Midbrain (tissue), 1 donor: ENCODE measurements around the gene PKDREJ.
"Not testable (repeated sequence)": the region's sequence is repeated elsewhere in the genome, so short reads cannot be mapped to it uniquely, and the experiment has no call there.

Experiments
- DNase-seq: peaks from one replicate; lab custom pipeline; 2025; lab: John Stamatoyannopoulos, UW

PKDREJ gene, protein sequence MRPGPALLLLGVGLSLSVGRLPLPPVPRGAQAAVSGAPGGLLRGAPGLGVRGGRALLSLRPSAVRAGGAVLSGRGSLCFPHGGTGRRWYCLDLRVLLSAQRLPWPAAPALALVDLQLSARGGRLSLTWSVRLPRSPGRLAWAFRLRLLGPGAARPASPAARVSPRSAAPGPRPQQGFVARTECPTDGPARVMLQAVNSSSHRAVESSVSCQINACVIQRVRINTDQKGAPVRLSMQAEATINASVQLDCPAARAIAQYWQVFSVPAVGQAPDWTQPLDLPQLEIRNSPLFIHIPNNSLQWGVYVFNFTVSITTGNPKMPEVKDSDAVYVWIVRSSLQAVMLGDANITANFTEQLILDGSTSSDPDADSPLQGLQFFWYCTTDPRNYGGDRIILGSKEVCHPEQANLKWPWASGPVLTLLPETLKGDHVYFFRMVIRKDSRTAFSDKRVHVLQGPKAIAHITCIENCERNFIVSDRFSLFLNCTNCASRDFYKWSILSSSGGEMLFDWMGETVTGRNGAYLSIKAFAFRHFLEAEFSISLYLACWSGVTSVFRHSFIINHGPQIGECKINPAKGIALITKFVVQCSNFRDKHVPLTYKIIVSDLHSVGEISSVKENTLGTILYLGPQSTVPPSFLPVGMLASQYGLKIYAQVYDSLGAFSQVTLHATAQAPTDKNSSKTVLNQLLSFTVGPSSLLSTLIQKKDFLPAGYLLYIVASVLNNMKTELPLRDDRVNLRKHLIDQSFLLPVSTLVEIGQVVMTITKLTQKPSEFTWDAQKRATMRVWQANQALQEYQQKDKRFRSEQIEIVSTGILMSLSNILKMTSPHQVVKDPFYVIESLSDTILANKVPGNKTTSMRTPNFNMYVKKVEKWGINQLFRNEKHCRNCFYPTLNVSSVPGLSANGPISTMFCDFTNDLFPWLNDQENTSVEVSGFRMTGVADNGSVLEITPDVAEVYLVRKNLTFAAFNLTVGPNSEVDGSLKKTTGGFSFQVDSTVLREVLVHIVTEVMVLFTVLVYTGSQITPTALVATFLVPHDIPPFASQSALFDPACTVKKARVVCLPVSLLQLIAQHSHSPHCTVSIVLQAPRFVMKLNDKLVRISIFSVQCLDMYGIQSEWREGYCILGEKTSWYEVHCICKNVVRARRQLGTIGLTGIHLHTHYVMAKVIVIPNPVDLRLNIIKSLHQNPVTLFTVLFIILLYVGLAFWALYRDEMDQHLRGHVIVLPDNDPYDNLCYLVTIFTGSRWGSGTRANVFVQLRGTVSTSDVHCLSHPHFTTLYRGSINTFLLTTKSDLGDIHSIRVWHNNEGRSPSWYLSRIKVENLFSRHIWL (N-terminal part only)

DNA sequence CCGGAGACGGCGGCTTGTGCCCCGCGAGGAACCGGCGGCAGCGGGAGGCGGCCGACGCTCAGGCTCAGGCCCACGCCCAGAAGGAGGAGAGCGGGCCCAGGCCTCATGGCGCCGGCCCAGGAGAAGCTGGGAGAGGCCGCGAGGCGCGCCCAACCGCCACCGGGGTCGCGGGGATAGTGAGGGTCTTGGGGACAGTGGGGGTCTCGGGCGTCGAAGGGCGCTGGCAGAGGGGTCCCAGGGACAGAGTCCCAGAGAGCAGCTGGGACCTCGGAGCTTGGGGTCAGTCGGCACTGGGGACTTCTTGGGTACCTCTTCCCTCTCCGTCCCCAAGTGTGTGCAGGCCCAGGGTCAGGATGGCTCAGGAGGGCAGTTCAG lies at the start of gene PKDREJ:
Gene PKDREJ (minus strand): TSS at position 128 of the 375 bp plus-strand sequence. CDS start 21 bp downstream, at position 107.
- DNase-seq: no peak

DNA sequence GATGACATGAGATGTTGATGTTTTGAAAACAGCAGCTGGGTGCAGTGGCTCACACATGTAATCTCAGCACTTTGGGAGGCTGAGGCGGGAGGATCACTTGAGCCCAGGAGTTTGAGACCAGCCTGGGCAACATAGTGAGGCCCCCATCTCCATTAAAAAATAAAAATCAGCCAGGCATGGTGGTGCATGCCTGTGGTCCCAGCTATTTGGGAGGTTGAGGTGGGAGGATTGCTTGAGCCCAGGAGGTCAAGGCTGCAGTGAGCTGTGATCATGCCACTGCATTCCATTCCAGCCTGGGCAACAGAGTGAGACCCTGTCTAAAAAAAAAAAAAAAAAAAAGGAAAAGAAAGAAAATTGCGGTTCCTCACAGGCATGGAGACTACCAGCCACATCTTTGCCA lies 49.7 kb upstream of the PKDREJ start:
- DNase-seq: not testable (repeated sequence)

DNA sequence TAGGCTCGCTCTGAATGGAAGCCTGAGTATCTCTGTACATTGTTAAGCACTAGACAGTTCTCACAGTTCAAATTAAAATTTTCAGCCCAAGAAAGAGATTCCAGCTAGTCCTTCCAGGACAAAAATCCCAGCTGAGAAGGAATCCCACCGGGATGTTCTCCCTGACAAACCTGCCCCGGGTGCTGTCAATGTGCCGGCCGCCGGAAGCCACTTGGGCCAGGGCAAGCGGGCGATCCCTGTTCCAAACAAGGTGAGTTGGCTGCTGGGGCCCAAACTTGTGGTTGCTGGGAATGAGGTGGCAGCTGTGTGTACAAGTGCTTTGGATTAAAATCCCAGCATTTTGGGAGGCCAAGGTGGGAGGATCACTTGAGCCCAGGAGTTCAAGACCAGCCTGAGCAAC lies 48.9 kb upstream of the PKDREJ start:
- DNase-seq: no peak

DNA sequence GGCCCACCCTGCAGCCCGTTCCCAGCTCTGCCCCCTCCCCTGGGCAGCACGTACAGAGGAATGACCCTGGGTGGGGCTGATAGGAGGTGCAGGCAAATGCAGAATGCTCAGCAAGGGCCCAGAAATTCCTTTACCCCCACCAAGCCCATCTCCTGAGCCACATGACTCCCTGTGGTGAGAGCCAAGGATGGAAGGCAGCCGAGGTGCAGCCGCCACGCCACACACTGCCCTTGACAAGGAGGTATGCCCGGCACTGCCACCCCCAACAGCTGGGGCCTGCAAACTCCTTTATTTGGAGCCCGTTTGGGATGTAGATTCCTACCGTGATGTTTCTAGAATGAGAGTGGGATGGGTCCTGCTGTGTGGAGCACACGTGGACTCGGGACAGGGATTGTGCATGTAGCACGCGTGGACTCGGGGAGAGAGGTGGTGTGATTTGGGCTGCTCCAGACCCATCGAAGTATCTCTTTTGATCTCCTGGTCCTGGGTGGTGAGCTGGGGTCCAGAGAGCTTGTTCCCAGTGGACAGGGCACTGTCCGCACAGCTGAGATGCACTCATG lies 46.5 kb upstream of the PKDREJ start:
- no peak for DNase-seq

DNA sequence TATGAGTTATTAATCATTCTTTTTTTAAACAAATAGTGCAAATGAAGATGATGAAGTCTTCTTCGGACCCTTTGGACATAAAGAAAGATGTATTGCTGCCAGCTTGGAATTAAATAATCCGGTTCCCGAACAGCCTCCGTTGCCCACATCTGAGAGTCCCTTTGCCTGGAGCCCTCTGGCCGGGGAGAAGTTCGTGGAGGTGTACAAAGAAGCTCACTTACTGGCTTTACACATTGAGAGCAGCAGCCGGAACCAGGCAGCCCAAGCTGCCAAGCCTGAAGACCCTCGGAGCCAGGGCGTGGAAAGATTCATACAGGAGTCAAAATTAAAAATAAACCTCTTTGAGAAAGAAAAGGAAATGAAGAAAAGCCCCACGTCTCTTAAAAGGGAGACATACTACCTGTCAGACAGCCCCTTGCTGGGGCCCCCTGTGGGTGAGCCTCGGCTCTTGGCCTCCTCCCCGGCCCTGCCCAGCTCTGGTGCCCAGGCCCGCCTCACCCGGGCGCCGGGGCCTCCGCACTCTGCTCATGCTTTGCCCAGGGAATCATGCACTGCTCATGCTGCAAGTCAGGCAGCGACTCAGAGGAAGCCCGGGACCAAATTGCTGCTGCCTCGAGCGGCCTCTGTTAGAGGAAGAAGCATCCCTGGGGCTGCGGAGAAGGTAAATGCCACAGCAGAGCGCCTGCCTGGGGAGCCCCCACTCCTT lies 45.3 kb upstream of the PKDREJ start:
- no peak for DNase-seq

DNA sequence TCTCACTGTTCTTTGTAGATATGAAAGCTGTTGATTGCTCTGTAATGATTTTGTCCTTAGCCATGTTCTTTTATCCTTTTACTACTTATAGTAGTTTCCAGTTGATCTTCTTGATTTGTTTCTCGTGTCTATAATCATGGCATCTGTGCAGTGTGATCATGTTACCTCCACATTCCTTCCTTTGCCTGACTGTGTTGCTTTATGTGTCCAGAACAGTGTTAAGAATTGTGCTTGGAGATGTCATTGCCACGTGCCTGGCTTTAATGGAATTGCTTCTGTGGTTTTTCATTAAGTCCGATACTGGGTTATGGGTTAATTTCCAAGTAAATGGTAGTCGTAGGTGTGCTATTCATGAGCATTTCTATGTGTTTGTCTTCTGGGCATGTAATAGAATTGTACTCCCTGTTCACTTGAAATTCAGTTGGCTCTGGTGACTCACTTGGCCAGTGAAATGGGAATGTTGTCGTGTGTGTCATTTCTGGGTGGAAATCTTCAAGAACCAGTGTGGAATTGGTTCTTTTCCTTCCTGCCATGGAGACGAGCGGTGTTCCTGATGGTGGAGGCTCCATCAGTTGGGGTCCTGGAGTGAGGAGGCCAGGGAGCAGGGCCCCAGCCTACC lies 40.3 kb upstream of the PKDREJ start:
- no peak for DNase-seq

DNA sequence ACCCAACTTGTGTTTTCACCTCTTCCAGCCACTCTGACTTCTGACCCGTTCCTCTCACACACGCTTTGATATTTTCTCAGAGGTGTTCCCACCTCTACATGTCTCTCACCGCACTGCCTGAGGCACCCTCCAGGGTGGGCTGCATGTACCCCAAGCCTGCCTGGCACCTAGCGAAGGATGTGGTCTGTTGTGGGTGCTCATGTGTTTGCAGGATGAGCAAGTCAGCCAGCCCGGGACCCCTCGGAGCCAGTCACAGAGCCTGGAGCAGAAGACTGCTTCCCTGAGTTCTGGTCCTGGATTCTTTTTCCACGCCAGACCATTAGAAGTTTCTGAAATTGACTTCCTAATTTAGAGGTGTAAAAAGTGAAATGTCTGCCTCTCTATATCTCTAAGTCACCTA lies 37.3 kb upstream of the PKDREJ start:
- DNase-seq: no peak

DNA sequence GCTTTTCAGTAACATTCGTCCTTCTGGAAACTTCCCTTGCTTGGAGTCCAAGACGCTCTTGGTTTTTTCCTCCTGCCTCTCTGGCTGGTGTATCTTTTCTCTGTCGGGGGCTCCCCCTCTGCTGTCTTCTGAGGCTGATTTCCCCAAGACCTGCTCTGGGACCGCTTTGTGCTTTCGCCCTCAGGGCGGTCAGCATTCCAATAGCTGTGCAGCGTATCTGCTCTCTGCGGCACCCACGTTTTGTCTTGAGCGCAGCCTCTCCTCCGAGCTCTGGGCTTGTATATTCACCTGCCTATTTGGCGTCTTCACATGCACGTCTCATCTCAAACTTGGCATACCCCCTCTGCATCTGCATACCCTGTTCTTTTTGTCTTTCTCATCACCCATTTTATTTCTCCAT lies 36.0 kb upstream of the PKDREJ start:
- no peak for DNase-seq

DNA sequence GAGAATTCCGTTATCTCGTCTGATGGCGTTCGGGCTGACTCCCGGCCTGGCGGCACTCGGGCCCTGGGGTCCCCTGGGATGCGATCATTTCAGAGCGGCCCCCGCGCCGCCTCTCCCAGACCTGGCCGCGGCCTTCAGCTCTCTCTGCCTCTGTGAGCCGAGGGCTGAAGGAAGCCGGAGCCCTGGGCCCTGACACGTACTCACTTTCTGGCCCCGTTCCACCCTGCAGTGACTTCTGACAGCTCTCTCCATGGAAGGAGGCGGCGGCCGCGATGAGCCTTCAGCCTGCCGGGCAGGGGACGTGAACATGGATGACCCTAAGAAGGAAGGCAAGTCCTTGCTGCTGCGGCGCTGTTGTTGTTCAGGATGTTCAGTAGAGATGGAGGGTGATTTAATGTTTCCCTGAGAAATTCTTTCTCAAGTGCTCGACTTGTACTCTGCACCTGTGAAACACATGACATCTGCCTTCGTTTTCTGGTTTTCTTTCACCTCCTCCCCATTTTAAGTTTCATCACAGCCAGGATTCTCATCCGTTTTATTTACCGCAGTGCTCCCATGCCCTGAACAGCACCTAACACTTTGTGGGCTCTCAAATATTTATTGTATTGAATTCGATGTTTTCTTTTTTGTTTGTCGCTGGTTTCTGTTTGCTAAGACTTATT lies 34.1 kb upstream of the PKDREJ start:
- DNase-seq: no peak

DNA sequence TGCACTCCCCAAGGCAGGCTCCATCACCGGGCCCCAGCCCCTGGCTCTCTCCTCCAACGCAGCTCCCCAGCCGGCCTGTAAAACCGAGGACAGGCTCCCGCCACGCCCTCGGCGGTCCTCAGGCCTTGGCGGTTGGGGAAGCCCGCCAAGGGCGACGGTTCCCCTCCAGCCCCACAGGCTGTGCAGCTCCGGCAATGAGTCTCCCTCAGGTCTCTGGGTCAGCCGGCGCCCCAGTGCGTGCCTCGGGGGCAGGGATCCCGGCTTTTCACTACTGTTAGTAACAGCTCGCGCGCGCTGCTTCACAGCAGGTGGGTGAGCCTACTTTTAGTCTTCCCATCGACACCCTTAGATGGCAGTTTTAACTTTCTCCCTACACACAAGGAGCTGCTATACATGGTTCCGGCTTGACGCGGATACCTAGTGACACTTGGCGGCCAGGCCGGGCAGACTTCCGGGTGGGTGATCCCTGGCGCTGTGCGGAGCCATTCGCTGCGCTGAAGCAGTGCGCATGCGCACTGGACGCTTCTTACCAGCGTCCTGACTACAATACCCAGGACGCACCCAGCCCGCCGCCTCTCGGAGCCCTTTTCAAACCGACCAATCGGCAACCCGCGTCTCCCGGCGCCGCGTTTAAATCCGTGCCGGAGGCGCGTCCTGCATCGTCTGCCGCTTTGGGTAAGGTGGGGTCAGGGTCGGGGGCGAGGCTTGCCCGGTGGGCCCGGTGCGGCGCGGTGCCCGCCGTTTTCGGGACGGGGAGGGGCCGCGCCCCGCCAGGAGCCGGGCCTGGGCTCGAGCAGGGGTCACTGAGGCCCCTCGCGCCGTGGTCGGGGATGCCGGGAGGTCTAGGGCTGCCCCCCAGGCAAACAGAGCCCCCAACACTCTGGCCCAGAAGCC lies 33.4 kb upstream of the PKDREJ start, which contains the start of gene GTSE1:
Gene GTSE1 (plus strand): TSS at position 614 of the 894 bp plus-strand sequence. CDS start 531 bp downstream, outside the sequence.
- DNase-seq: peak; percentile 97

DNA sequence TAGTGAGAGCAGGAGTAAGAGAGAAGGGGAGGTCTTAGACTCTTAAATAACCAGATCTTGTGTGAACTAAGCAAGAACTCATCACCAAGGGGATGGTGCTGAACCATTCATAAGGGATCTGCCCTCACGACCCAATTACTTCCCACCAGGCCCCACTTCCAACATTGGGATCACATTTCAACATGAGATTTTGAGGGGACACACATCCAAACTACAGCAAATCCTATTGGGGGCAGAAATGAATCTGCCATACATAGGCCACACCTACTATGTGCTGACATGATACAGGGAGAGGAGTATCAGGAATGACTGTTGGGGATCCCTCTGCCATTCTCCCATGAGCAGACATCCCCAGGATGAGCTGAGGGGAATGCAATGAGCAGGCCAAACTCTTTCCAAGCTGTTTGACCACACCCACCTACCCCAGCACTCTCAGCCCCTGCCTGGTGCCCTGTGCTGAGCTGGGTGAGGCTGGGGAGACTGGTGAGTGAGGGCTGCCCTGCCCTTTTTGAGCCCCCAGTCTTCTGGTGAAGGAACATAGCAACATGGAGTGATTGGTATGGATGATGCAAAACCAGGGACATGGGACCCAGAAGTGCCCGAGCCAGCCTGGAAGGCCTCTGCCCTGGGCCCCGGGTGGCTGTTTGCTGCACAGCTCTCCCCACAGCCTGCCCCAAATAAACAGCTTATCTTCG lies 32.3 kb upstream of the PKDREJ start:
- no peak for DNase-seq

DNA sequence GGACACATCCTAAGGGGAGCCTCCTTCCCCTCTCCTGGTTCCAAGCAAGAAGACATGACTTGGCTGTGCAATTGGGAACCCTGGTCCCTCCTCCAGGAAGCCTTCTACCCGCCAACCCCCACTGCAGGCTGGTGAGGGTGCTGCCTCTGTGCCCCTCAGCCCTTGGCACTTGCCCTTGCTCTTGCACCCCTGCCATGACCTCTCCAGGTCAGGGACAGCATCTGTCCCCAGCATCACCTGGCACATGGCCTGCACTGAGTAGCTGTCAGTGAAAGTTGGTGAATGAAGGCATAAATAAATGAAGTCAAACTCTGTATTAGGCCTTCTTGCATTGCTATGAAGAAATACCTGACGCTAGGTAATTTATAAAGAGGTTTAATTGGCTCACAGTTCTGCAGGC lies 31.6 kb upstream of the PKDREJ start:
- no peak for DNase-seq

DNA sequence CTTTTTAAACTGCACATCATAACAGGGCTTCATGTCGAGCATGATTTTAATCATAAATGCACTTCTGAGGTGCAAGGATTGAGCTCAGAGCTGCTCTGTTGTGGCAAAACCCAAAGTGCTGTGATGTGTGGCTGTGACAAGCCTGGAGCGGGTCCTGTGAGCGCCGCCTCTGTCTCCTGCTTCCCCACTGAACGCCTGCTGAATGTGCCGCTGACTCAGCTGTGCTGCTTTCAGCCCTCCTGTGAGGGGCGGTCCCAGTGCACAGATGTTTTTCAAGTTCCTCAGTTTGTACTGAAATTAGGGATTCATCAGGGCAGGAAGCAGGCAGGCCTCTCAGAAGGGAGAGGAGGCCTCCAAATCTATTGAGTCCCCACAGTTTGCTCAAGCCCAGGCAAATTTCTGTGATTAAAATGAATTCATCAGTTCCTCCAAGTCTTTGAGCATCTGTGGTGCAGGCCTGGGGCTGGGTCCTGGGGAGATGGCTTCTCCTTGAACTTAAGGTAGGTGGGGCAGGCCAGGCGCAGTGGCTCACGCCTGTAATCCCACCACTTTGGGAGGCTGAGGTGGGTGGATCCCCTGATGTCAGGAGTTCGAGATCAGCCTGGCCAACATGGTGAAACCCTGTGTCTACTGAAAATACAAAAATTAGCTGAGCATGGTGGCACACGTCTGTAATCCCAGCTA lies 30.6 kb upstream of the PKDREJ start:
- DNase-seq: peak; percentile 13

DNA sequence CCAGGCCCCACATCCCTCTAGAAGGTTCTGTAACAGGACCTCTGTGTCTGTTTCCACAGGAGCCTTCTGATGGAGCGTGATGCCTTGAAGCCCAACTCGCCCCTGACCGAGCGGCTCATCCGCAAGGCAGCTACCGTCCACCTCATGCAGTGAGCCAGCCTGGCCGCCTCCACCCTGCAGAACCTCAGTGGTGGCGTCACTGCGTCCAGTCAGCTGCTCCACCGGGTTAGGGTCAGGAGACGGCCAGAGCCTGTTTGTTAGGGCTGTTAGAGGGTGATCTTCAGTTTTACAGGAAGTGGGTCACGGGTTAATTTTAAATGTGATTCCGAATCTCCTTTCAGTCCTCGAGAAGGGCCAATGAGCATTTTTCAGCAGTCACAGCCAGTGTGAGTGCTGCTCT lies 29.6 kb upstream of the PKDREJ start:
- DNase-seq: no peak

DNA sequence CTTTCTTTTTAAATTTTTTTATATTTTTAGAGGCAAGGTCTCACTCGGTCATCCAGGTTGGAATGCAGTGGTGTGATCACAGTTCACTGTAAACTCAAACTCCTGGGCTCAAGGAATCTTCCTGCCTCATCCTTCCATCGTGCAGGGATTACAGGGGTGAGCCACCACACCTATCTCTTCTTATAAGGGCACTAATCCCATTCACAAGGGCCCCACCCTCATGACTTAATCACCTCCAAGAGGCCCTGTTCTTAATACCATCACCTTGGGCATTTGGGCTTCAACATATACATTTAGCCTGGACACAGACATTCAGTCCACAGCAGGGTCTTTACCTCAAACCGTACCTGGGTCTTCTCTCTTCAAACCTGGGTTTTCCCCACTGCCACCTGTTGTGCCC lies 29.0 kb upstream of the PKDREJ start:
- DNase-seq: no peak

DNA sequence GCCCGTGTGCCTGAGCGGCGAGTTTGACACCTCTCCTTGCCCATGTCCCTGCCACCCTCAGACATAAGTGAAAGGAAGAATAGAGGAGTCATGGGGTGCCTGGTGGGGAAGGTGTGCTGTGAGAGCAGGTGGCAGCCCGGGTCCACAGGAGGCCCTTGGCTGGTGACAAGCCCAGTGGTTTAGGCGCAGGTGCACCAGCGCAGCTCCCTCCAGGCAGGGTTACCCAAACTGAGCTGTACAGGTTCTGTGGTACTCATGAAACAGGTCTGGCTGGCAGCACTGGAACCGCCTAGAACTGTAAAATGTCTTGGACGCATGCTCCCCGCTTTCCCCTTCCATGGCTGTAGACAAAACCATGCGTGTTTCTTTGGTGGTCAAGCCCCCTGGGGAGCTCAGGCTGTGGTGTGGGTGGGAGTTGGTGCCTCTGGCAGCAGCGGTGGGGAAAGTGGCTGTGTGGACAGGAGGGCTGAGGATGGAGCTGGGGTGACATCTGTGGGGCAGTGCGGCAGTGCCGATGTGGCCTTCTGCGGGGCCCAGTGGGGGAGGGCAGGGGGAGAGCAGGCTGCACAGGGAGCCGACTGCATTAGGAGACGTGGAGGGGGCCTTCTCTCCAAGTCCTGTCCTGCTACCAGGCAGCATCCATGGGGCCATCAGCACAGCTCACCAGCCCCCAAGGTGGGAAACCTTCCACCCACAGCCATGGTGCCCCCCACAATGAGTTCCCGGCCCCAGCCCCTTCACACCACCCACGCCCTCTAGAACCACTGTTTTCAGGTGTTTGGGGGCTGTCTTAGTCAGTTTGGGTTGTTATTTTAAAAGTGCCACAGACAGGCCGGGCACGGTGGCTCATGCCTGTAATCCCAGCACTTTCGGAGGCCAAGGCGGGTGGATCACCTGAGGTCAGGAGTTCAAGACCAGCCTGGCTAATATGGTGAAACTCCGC lies 28.0 kb upstream of the PKDREJ start:
- DNase-seq: no peak
